AG20443 (cell line): ENCODE data around the gene SLC25A6.
"Not testable (repeated sequence)": the region's sequence is repeated elsewhere in the genome, so short reads cannot be mapped to it uniquely, and the experiment has no call there.

Source experiments
- DNase-seq: peaks from one replicate; pipeline ENCODE4 v3.0.0; 2012; ENCODE audit warnings: low spot score, mixed read lengths

Gene SLC25A6

DNA sequence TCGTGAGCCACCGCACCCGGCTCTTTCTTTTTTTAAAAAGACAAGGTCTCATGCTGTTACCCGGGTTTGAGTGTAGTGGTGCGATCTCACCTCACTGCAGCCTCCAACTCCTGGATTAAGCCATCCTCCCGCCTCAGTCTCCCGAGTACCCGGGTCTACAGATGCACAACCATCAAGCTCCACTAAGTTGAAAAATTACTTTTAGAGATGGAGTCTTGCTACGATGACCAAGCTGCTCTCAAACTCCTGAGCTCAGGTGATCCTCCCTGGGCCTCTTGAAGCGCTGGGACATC, 2.0 kb downstream of the SLC25A6 start:
- DNase-seq: no peak

DNA sequence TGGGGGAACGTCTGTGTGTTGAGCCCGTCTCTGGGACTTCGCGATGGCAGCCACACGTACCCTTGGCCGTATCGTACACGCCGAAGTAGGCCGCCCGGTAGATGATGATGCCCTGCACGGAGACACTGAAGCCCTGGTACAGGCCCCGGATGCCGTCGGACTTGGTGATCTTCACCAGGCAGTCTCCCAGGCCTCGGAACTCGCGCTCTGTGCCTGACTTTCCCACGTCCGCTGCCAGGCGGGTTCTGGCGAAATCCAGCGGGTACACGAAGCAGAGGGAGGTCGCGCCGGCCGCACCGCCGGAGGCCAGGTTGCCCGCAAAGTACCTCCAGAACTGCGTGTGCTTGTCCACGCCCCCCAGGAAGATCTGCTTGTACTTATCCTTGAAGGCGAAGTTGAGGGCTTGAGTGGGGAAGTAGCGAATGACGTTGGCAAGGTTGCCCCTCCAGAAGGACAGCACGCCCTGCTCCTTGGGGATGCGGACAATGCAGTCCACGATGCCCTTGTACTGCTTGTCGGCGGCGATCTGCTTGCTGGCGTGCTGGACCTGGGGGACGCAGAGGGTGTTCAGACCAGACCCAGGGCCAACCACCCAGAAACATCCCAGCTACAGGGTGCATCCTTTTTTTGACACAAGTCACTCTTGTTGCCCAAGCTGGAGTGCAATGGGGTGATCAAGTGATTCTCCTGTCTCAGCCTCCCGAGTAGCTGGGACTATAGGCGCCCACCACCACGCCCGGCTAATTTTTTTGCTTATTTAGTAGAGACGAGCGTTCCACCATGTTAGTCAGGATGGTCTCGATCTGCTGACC, 2.5 kb downstream of the SLC25A6 start:
- no peak for DNase-seq

DNA sequence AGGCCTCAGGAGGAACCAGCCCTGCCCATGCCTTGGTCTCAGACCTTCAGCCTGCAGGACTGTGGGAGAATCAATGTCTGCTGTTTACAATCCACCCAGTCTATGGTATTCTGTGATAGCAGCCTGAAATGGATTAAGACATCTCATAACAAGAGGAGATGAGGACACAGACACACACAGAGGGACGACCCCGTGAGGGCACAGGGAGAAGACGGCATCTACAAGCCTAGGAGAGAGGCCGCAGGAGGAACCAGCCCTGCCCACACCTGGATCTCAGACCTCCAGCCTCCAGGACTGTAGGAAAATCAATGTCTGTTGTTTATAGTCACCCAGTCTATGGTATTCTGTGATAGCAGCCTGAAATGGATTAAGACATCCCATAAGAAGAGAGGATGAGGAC, 3.3 kb downstream of the SLC25A6 start:
- DNase-seq: no peak

DNA sequence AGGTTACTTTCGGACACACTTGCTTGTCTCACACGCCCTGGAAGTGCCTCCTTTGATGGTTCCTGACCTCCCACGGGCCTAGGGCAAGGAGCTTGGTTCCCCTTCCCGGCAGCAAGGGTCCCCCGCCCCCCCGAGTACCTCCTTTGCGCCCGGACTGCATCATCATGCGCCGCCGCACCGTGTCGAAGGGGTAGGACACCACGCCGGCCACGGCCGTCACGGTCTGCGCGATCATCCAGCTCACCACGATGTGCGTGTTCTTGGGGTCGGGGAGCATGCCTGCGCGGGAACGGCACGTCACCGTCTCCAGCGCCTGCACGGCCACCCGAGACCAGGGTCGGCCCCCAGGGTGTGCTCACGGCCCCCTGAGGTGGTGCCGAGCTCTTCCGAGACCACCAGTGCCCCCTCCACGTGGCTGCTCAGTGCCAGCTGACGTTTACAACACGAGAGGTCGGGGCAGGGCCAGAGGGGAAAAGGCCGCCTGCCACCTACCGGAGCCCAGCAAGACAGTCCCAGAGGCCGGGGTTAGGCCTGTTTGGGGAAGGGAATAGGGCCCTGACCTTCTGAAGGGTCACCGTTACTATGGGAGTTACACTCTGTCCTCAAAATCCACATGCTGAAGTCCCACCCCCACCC, 4.7 kb downstream of the SLC25A6 start:
- no peak for DNase-seq

DNA sequence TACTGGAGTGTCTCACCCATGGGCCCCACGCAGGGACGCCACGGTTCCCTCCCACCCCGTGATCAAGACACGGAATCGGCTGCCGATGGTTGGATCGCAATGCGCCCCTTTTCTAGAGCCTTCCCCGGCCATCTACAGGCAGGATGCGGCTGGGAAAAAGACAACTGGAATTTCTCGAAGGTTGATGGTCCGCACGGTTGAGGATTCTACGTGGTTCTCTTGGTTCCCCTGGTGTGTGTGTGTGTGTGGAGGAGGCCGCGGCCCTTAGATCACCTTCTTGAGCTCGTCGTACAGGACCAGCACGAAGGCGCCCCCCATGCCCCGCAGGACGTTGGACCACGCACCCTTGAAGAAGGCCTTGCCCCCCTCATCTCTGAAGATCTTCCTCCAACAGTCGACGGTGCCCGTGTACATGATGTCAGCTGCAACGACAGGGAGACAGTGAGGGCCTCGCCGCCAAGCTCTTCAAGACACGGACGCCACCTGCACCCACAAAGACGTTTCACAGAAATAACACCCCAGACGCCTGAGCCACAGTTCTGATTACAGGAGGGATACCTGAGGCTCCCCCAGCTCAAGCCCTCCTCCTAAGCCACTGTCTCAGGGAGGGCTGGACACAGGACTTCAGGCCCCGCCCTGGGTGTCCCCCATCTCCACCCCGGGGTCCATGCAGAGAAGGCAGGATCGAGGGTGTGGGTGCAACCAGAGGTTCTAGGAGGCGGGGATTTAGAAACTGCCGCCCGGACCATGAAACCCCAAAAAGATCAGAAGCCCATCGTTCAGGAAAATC, 5.4 kb downstream of the SLC25A6 start:
- no peak for DNase-seq

DNA sequence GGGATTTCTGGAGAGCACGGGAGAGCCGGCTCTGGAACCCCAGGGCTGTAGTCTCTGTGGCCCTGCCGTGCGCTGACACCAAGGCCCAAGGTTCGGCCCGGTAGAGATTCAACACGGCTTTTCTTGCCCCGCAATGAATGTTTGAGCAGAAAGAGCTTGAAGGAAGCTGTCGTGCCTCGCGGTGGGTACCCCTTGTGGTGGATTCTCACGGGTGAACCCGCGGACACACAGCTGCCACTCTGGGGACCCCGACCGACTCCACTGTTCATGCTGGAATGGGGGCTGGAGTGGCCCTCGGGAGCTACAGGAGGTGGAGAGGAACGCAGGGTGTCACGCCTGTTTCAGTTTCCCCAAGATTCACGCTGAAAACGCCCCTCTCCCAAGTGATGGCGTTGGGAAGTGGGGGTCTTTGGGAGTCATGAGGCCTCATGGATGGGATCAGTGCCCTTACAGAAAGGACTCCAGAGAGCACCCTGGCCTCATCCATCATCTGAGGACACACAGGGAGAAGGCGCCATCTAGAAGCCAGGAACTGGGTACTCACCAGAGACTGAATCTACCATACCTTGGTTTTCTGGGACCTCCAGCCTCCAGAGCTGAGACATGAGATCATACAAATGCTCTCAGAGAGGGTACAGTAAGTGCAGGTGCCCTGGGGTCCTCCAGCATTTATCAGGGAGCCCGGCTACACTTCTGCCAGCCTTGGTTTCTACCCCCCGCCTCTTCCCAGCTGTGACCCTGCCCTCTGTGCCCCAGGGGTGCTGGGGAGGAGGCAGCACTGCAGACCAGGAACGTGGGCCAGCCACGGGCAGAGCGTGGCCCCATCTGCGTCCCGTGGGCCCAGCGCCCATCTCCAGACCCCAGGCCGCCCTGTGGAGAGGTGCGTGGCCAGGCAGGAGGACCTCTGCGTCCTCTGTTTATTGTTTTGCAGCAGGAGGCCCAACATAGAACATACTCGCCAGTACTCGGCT, 6.4 kb downstream of the SLC25A6 start:
- DNase-seq: peak; percentile 3

DNA sequence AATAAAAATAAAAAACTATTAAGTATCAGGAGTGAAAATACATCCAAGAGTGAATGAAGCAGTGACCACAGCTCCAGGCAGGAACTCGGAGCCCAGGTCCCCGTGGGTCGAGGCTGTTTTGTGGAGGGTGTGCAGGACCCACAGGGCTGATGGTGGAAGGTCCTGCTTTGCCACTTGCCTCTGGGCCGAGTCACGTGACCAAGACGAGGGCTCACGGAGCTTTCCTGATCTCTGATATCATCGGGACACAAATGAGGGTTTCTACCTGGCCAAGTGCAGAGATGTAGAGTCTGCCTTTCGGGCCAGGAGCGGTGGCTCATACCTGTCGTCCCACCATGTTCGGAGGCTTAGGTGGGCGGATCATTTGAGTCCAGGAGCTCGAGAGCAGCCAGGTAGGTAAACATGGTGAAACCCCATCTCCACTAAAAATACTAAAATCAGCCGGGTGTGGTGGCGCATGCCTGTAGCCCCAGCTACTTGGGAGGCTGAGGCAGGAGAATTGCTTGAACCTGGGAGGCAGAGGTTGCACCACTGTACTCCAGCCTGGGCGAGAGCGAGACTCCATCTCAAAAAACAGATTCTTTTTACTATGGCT, 7.2 kb downstream of the SLC25A6 start:
- peak; percentile 7 for DNase-seq

DNA sequence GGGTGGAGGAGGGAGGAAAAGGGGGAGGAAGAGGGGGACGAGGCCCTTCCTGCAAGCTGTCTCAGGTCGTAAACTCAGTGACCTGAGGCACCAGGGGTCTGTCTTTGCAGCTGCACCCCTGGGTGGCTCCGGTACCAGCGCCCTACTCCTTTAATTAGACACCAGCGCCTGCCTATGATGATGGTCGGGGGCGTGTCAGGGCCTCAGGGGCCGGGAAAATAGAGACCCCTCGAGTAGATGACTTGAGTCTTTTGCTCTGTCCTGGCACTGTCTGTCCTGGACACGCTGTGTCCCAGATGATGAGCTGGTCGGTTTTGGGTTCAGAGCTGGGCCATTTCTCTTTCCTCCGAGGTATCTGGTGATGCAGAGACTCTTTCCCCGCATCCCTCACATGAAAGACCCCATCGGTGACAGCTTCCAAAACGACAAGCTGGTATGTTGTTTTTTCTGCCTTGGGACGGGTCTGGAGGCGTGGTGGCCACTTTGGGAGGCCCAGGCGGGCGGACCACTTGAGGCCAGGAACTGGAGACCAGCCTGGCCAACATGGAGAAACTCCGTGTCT, 11.2 kb downstream of the SLC25A6 start:
- peak; percentile 9 for DNase-seq

DNA sequence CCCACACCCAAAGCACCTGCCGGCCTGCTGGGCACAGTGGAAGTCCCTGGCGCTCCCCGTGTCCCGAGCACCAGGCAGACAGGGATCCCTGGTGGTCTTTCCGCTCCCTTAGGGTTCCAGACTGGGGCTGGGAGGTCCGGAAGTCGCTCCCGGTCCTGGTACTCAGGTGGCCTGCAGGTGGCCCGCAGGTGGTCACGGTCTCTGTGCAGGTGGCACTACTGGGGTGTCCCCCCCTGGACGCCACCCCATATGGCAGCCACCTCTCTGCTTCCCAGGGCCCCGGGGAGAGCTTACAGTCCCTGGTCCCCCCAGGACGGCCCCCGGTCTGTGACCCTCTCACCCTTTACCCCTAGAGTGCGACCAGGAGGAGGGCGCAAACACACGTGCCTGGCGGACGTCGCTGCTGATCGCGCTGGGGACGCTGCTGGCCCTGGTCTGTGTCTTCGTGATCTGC, 13.6 kb downstream of the SLC25A6 start:
- DNase-seq: peak; percentile 2

DNA sequence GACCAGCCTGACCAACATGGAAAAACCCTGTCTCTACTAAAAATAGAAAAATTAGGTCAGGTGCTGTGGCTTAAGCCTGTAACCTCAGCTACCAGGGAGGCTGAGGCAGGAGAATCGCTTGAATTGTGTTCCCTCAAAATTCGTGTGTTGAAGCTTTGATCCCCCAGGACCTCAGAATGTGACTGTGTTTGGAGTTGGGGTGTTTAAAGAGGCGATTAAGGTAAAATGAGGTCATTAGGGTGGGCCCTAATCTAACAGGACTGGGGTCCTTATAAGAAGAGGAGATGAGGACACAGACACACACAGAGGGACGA, 23.6 kb downstream of the SLC25A6 start:
- no peak for DNase-seq

DNA sequence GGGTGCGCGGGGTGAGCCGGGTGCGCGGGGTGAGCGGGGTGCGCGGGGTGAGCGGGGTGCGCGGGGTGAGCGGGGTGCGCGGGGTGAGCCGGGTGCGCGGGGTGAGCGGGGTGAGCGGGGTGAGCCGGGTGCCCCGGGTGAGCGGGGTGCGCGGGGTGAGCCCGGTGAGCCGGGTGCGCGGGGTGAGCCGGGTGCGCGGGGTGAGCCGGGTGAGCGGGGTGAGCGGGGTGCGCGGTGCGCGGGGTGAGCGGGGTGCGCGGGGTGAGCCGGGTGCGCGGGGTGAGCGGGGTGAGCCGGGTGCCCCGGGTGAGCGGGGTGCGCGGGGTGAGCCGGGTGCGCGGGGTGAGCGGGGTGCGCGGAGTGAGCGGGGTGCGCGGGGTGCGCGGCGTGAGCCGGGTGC, 25.6 kb downstream of the SLC25A6 start:
- DNase-seq: not testable (repeated sequence)

DNA sequence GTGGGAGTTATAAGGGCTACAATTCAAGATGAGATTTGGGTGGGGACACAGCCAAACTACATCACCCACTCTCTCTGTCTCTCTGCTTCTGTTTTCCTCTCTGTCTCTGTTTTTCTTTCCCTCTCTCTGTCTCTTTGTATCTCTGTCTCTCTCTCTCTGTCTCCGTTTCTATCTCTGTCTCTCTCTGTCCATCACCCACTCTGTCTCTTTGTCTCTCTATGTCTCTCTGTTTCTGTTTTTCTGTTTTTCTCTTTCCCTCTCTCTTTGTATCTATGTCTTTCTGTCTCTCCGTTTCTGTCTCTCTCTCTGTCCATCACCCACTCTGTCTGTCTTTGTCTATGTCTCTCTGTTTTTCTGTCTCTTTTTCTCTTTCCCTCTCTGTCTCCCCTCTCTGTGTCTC, 30.0 kb downstream of the SLC25A6 start:
- DNase-seq: no peak

DNA sequence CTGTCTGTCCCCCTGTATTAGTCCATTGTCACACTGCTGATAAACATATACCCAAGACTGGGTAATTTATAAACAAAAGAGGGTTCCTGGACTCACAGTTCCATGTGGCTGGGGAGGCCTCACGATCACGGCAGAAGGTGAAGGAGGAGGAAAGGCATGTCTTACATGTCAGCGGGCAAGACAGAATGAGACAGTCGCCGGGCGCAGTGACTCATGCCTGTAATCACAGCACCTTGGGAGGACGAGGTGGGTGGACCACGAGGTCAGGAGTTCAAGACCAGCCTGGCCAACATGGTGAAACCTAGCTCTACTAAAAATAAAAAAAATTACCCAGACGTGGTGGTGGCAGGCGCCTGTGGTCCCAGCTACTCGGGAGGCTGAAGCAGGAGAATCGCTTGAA, 30.6 kb downstream of the SLC25A6 start:
- DNase-seq: no peak

DNA sequence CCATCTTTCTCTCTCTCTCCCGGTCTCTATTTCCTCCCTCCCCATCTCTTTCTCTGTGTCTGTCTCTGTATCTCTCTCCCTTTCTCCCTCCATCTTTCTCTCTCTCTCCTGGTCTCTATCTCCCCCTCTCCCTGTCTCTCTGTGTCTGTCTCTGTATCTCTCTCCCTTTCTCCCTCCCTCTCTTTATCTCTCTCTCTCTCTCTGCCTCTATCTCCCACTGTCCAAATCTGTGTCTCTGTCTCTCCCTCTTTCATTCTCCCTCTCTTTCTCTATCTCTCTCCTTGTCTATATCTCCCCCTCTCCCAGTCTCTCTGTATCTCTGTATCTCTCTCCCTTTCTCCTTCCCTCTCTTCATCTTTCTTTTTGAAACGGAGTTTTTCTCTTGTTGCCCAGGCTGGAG, 31.7 kb downstream of the SLC25A6 start:
- no peak for DNase-seq

DNA sequence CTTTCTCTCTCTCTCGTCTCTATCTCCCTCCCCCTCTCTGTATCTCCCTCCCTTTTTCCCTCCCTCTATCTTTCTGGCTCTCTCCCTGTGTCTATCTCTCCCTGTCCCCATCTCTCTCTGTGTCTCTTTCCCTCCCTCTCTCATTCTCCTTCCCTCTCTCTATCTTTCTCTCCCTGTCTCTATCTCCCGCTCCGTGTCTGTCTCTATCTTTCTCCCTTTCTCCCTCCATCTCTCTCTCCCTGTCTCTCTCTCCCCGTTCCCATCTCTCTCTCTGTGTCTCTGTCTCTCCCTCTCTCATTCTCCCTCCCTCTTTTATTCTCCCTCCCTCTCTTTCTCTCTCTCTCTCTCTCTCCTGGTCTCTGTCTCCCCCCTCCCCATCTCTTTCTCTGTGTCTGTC, 32.4 kb downstream of the SLC25A6 start:
- no peak for DNase-seq

DNA sequence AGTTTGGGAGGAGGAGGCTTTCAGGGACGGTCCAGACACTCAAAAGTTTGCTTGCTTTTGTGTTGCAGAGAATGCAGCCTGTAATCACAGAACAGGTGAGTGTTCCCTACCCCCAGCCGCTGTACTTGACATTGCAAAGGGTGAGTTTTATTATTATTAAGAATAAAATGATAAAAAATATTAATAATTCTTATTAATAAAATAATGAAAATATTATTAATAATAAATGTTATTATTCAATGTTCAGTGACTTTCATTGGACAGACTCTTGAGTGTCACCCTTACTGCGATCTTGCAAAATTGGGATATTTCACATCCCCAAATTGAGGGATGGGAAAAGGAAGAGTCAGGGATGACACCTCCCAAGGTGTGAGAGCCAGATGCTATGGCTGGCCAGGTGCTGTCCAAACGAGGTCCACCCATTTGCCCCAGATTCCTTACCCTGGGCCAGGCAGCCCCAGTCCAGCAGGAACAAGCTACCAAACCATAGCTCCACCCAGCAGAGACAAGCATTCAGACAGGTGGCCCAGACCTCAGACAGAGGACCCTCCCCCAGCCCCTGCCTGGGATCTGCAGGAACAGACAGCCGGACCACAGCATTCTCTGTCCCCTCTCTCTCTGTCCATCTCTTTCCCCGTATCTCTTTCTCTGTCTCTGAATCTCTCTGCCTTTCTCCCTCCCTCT, 33.0 kb downstream of the SLC25A6 start:
- DNase-seq: no peak

DNA sequence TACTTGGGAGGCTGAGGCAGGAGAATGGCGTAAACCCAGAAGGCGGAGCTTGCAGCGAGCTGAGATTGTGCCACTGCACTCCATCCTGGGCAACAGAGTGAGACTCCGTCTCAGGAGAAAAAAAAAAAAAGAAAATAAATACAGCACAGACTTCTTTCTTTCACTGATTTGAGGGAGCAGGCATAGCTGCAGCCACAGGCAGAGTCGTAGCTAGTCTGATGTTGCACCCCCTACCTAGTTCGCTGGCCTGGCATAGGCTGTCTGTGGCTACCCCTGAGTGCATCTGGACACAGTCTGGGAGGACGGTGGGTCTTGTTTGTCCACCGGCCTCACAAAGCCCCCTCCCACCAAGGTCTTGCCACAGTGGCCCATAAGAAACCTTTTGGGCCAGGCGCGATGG, 33.9 kb downstream of the SLC25A6 start:
- no peak for DNase-seq

DNA sequence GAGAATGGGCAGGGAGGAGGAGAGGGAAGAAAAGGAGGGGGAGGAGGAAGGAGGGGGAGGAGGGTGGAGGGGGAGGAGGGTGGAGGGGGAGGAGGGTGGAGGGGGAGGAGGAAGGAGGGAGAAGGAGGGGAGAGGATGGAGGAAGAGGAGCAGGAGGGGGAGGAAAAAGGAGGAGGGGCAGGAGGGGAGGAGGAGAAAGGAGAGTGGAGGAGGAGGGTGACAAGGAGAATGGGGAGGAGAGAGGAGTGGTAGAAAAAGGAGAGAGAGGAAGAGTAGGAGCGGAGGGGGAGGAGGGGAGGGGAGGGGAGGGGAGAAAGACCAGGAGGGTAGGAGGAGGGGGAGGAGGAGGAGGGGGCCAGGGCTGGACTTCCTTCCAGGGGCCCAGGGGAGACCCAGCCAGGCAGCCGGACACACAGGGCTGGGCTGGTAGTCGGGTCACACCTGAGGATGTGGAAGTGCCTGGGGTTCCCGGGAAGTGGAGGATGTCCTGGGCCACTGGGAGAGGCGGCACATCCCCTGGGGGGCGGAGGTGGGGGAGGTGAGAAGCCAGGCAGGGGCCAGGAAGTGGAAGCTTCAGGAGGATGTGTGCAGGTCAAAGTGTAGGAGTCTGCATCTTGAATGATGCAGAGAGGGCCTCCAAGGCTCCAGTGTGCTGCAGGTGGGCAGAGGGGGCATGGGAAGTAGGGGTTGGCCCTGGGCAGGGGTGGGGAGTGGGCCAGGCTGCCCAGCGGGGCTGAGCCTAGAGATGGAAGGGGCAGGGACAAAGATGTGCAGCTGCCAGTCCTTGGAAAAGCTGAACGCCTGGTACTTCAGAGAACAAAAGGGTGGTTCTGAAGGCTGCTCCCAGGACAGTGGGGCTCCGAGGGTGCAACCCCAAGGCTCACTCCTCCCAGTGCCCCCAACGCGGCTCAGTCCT, 36.5 kb downstream of the SLC25A6 start:
- no peak for DNase-seq
